OCI-LY1 (cell line): ENCODE data around the gene CHEK2.

Source experiments
- H2AFZ ChIP-seq: fragments of 200-600 bp; sonication (generic), shearing (Covaris generic); 2 replicates; pipeline ENCODE4 v1.6.0; 2014; ENCODE audit warnings: antibody characterized with exemption, mild to moderate bottlenecking, low read length
- H3F3A ChIP-seq: fragments of 200-600 bp; sonication (generic), shearing (Covaris generic); 2 replicates; pipeline ENCODE4 v1.6.0; 2014; ENCODE audit warnings: mild to moderate bottlenecking, antibody characterized with exemption, low read length, moderate library complexity; ENCODE audit not compliant: insufficient read depth
- H3K27ac ChIP-seq: fragments of 200-600 bp; sonication (generic); 2 replicates; pipeline ENCODE4 v1.5.1; 2014; ENCODE audit warnings: low read length, mixed run types, mild to moderate bottlenecking, low read depth; ENCODE audit not compliant: poor library complexity, severe bottlenecking
- H3K27me3 ChIP-seq: fragments of 200-600 bp; sonication (generic); 2 replicates; pipeline ENCODE4 v1.6.0; 2014; ENCODE audit warnings: antibody characterized with exemption, mild to moderate bottlenecking, low read length, moderate library complexity; ENCODE audit not compliant: insufficient read depth
- H3K36me3 ChIP-seq: fragments of 200-600 bp; sonication (generic); 2 replicates; pipeline ENCODE4 v1.6.1; 2014; ENCODE audit warnings: mild to moderate bottlenecking, antibody characterized with exemption, low read length, moderate library complexity, mixed read lengths; ENCODE audit not compliant: insufficient read depth
- H3K4me1 ChIP-seq: fragments of 200-600 bp; sonication (generic); 2 replicates; pipeline ENCODE4 v1.5.1; 2014; ENCODE audit warnings: mild to moderate bottlenecking, low read length, moderate library complexity; ENCODE audit not compliant: insufficient read depth, severe bottlenecking
- H3K4me2 ChIP-seq: fragments of 200-600 bp; sonication (generic), shearing (Covaris generic); 2 replicates; pipeline ENCODE4 v1.6.1; 2014; ENCODE audit warnings: low read length
- H3K4me3 ChIP-seq: fragments of 200-600 bp; sonication (generic); 2 replicates; pipeline ENCODE4 v1.5.1; 2014; ENCODE audit warnings: low read length, low read depth, mild to moderate bottlenecking, mixed read lengths; ENCODE audit not compliant: poor library complexity, severe bottlenecking
- H3K79me2 ChIP-seq: fragments of 200-600 bp; shearing (Covaris generic); 2 replicates; pipeline ENCODE4 v1.6.1; 2016; ENCODE audit warnings: mixed run types, low read length, mixed read lengths; ENCODE audit not compliant: insufficient read depth
- H3K9ac ChIP-seq: fragments of 200-600 bp; sonication (generic), shearing (Covaris generic); 2 replicates; pipeline ENCODE4 v1.6.1; 2014; ENCODE audit warnings: mild to moderate bottlenecking, low read length, mixed read lengths
- H3K9me2 ChIP-seq: fragments of 200-600 bp; sonication (generic), shearing (Covaris generic); 2 replicates; pipeline ENCODE4 v1.6.1; 2014; ENCODE audit warnings: low read depth, mild to moderate bottlenecking, low read length, mixed read lengths
- H3K9me3 ChIP-seq: fragments of 200-600 bp; shearing (Covaris generic); 2 replicates; pipeline ENCODE4 v1.6.1; 2014; ENCODE audit warnings: low read length, mixed read lengths
- H4K20me1 ChIP-seq: fragments of 200-600 bp; sonication (generic), shearing (Covaris generic); 2 replicates; pipeline ENCODE4 v1.6.0; 2016; ENCODE audit warnings: mild to moderate bottlenecking, low read length; ENCODE audit not compliant: insufficient read depth
- CTCF ChIP-seq: fragments of 200-600 bp; sonication (generic), shearing (Covaris generic); IDR thresholded peaks from 2 replicates; pipeline ENCODE4 v1.5.1; 2017; ENCODE audit warnings: mild to moderate bottlenecking, antibody characterized with exemption, low read length, moderate library complexity, mixed read lengths
- EZH2 ChIP-seq: fragments of 200-600 bp; sonication (generic), shearing (Covaris generic); IDR thresholded peaks from 2 replicates; pipeline ENCODE4 v1.8.0; 2017; ENCODE audit warnings: borderline replicate concordance, mixed run types, mild to moderate bottlenecking, antibody characterized with exemption, low read length, moderate library complexity, mixed read lengths

The CHEK2 gene

DNA sequence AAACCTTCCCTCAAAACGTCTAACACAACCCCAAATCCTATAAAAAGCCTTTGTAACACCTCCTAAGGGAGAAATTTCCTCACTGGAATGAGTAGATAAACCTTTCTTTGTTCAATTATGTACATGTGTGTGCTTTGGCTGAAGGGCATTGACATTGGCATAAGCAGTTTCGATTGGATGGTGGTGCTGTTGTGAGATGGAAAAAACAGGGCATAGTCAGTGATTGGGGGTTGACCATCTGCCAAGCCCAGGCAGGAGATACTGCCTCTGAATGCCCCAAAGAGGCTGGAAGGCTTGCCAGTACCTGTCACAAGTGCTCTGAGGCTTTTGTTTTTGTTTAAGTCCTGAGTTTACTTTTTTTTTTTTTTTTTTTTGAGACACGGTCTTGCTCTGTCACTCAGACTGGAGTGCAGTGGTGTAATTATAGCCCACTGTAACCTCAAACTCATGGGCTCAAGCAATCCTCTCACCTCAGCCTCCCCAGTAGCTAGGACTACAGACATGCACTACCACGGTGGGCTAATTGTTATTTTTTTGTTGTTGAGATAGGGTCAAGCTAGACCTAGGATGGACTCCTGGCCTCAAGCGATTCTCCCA is 29.7 kb upstream of the CHEK2 start:
- Histone ChIP-seq H4K20me1 (no peaks in the 10 kb centered on the region), H3K27ac (no peak overlapping the region), H3K4me2 (no peak overlapping the region), H3K79me2 (peaks cover 9% of the 10 kb centered on the region), H3K4me3 (no peak overlapping the region), H3K9me2 (no peaks in the 10 kb centered on the region), H3K9me3 (peaks cover 7% of the 10 kb centered on the region; the same call in 1 of the 2 replicates), H3K36me3 (peaks cover 19% of the 10 kb centered on the region), H3K27me3 (no peaks in the 10 kb centered on the region; the same call in 1 of the 2 replicates), H3K4me1 (peaks cover 13% of the 10 kb centered on the region), H2AFZ (no peak overlapping the region), H3F3A (no peaks in the 10 kb centered on the region), H3K9ac (no peak overlapping the region)
- TF ChIP-seq EZH2, result no peak
- no peak for TF ChIP-seq CTCF

DNA sequence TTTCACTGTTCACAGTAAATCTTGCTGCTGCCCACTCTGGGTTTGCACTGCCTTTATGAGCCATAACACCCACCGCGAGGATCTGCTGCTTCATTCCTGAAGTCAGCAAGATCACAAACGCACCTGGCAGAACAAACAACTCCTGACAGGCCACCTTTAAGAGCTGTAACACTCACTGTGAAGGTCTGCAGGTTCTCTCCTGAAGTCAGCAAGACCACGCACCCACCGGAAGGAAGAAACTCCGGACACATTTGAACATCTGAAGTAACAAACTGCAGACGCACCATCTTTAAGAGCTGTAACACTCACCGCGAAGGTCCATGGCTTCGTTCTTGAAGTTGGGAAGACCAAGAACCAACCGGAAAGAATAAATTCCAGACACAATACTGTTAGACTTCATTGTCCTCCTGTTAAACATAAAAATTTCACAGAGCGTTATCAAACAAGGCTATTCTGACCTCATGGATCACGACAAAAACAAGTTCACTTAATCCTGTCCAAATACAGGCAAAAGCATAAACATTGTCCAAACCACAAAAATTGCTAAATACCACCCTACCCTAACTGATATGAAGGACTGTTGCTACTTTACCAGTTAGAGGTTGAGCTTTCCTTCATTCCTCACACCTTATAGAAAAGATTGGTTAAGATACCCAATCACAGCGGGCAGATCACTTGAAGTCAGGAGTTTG is 27.9 kb upstream of the CHEK2 start:
- no peaks in the 10 kb centered on the region for H4K20me1 ChIP-seq
- TF ChIP-seq CTCF (no peak), EZH2 (no peak)
- no peaks in the 10 kb centered on the region for H3F3A ChIP-seq
- H3K9me3 ChIP-seq, result peaks cover 7% of the 10 kb centered on the region; the same call in 1 of the 2 replicates
- peaks cover 3% of the 10 kb centered on the region for H3K36me3 ChIP-seq
- peaks cover 11% of the 10 kb centered on the region for H3K4me1 ChIP-seq
- H3K4me2 ChIP-seq, result no peak overlapping the region
- H3K4me3 ChIP-seq, result no peak overlapping the region
- no peak overlapping the region for H3K27ac ChIP-seq
- H3K27me3 ChIP-seq, result no peaks in the 10 kb centered on the region; the same call in 1 of the 2 replicates
- H2AFZ ChIP-seq, result no peak overlapping the region
- H3K9ac ChIP-seq, result no peak overlapping the region
- H3K9me2 ChIP-seq, result no peaks in the 10 kb centered on the region
- peaks cover 9% of the 10 kb centered on the region for H3K79me2 ChIP-seq

GRCh38 chr22:28768701-28769393 is 27.2 kb upstream of the CHEK2 start:
- no peak overlapping the region for H2AFZ ChIP-seq
- H3K9ac ChIP-seq, result no peak overlapping the region

More at GRCh38 chr22:28768701-28769393, 27.2 kb upstream of the CHEK2 start:
- Histone ChIP-seq H3K9me2 (no peaks in the 10 kb centered on the region), H3K9me3 (peaks cover 7% of the 10 kb centered on the region; the same call in 1 of the 2 replicates), H3F3A (no peaks in the 10 kb centered on the region), H3K4me2 (no peak overlapping the region), H4K20me1 (no peaks in the 10 kb centered on the region), H3K79me2 (peaks cover 8% of the 10 kb centered on the region), H3K27me3 (no peaks in the 10 kb centered on the region; the same call in 1 of the 2 replicates), H3K4me3 (no peak overlapping the region), H3K4me1 (peaks cover 6% of the 10 kb centered on the region), H3K27ac (no peak overlapping the region), H3K36me3 (no peaks in the 10 kb centered on the region)
- TF ChIP-seq EZH2 (no peak), CTCF (no peak)
